PFSK-1 (cell line): ENCODE measurements around the gene ANO4.

Experiments
- FOXP2 ChIP-seq: optimal IDR thresholded peaks from 2 replicates; pipeline ENCODE3; 2011; ENCODE audit warnings: borderline replicate concordance, control low read depth, inconsistent platforms; ENCODE audit not compliant: insufficient read depth; ENCODE audit errors: extremely low read length, extremely low read depth
- POLR2AphosphoS5 ChIP-seq: IDR thresholded peaks from 2 replicates; pipeline ENCODE4 v1.6.1; 2012; ENCODE audit warnings: low read depth, mild to moderate bottlenecking, control low read depth, low read length, moderate library complexity
- REST ChIP-seq, 2 experiments: IDR thresholded peaks; 2 replicates each; pipeline versions ENCODE4 v1.6.1 to v1.8.0; 2011 to 2012; ENCODE audit warnings: low read depth in 2 of 2, low read length in 2 of 2, control low read depth in 1 of 2, inconsistent platforms in 1 of 2, mild to moderate bottlenecking in 1 of 2, moderate library complexity in 1 of 2; ENCODE audit not compliant: insufficient read depth in 1 of 2
- SIN3A ChIP-seq: IDR thresholded peaks from 2 replicates; pipeline ENCODE4 v1.6.1; 2012; ENCODE audit warnings: mild to moderate bottlenecking, low read length, moderate library complexity, borderline replicate concordance; ENCODE audit not compliant: insufficient read depth
- TAF1 ChIP-seq: IDR thresholded peaks from 2 replicates; pipeline ENCODE4 v1.6.1; 2012; ENCODE audit warnings: low read length, control low read depth, borderline replicate concordance; ENCODE audit not compliant: insufficient read depth

The ANO4 gene

GRCh38 chr12:100755186-100755585 is 39.4 kb upstream of the ANO4 start:
- TF ChIP-seq TAF1 (no peak), POLR2AphosphoS5 (no peak), SIN3A (no peak), REST (IDR thresholded peaks at IDR 0.05; ENCODE audit: insufficient read depth in 1 of 2, low read depth in 2 of 2, low read length in 2 of 2) (no peak), FOXP2 (no peak)

GRCh38 chr12:100758083-100758482 is 36.5 kb upstream of the ANO4 start:
- TF ChIP-seq POLR2AphosphoS5 (no peak), TAF1 (no peak), REST (IDR thresholded peaks at IDR 0.05; ENCODE audit: insufficient read depth in 1 of 2, low read depth in 2 of 2, low read length in 2 of 2) (no peak), FOXP2 (no peak), SIN3A (no peak)

- TF ChIP-seq REST (IDR thresholded peaks at IDR 0.05; ENCODE audit: insufficient read depth in 1 of 2, low read depth in 2 of 2, low read length in 2 of 2) (no peak), FOXP2 (no peak), SIN3A (no peak), TAF1 (no peak), POLR2AphosphoS5 (no peak)
Measured at GRCh38 chr12:100767371-100767770, 27.2 kb upstream of the ANO4 start.

GRCh38 chr12:100767950-100768349 is 26.6 kb upstream of the ANO4 start:
- TF ChIP-seq REST (IDR thresholded peaks at IDR 0.05; ENCODE audit: insufficient read depth in 1 of 2, low read depth in 2 of 2, low read length in 2 of 2) (no peak), POLR2AphosphoS5 (no peak), TAF1 (no peak), FOXP2 (no peak), SIN3A (no peak)

GRCh38 chr12:100778967-100779590 is 15.5 kb upstream of the ANO4 start:
- TF ChIP-seq FOXP2 (no peak), REST (IDR thresholded peaks at IDR 0.05; ENCODE audit: insufficient read depth in 1 of 2, low read depth in 2 of 2, low read length in 2 of 2) (no peak), TAF1 (no peak), POLR2AphosphoS5 (no peak), SIN3A (no peak)
